Measurements from ENCODE around the gene ADAMTS18.
"Not testable (repeated sequence)": the region's sequence is repeated elsewhere in the genome, so short reads cannot be mapped to it uniquely, and the experiment has no call there.

- TF ChIP-seq CTCF (conservative IDR thresholded peaks at IDR 0.05; ENCODE audit: low read length); EZH2phosphoT487 (IDR thresholded peaks at IDR 0.05; ENCODE audit: borderline replicate concordance): not testable (repeated sequence)
Measured at GRCh38 chr16:77279316-77279715, 155.5 kb downstream of the ADAMTS18 start.
